OCI-LY3 (cell line): ENCODE measurements around the gene PHLDB2.

Source experiments
- H2AFZ ChIP-seq: fragments of 200-600, 300-600 bp; shearing (Covaris generic); 2 replicates; pipeline ENCODE4 v1.6.0; 2014; ENCODE audit warnings: antibody characterized with exemption, low read depth, low read length
- H3K27ac ChIP-seq: fragments of 200-600, 300-600 bp; sonication (generic); 2 replicates; pipeline ENCODE4 v1.5.1; 2014; ENCODE audit warnings: mild to moderate bottlenecking, low read length, moderate library complexity, mixed read lengths
- H3K27me3 ChIP-seq: fragments of 200-600, 300-600 bp; sonication (generic); 2 replicates; pipeline ENCODE4 v1.6.1; 2014; ENCODE audit warnings: low read depth, low read length, mixed read lengths
- H3K36me3 ChIP-seq: fragments of 200-600, 300-600 bp; sonication (generic); replicated peaks from 2 replicates; pipeline ENCODE3; 2014; ENCODE audit warnings: low read depth, low read length, mixed read lengths
- H3K4me1 ChIP-seq: fragments of 300-600, 200-600 bp; sonication (generic); 2 replicates; pipeline ENCODE4 v1.6.1; 2014; ENCODE audit warnings: low read length, mixed read lengths
- H3K4me2 ChIP-seq: fragments of 200-600, 300-600 bp; sonication (generic); 2 replicates; pipeline ENCODE4 v1.6.1; 2014; ENCODE audit warnings: low read length, mixed read lengths
- H3K4me3 ChIP-seq: fragments of 300-600, 200-600 bp; sonication (generic); 2 replicates; pipeline ENCODE4 v1.5.1; 2014; ENCODE audit warnings: antibody characterized with exemption, mild to moderate bottlenecking, low read length, moderate library complexity
- H3K79me2 ChIP-seq: fragments of 300-600, 200-600 bp; shearing (Covaris generic); 2 replicates; pipeline ENCODE4 v1.6.1; 2014; ENCODE audit warnings: mild to moderate bottlenecking, low read length, mixed read lengths
- H3K9ac ChIP-seq: fragments of 300-600, 200-600 bp; shearing (Covaris generic); 2 replicates; pipeline ENCODE4 v1.6.0; 2014; ENCODE audit warnings: mild to moderate bottlenecking, low read length, moderate library complexity
- H3K9me3 ChIP-seq: fragments of 200-600, 300-600 bp; shearing (Covaris generic); 2 replicates; pipeline ENCODE4 v1.6.1; 2014; ENCODE audit warnings: low read length, mixed read lengths; ENCODE audit not compliant: insufficient read depth
- H4K20me1 ChIP-seq: fragments of 200-600, 300-600 bp; sonication (generic); 2 replicates; pipeline ENCODE4 v1.6.1; 2016; ENCODE audit warnings: low read length, mixed read lengths; ENCODE audit not compliant: insufficient read depth
- EZH2phosphoT487 ChIP-seq: fragments of 200-600 bp; shearing (Covaris generic); IDR thresholded peaks from 2 replicates; pipeline ENCODE4 v1.6.1; 2018; ENCODE audit warnings: antibody characterized with exemption, mixed run types, low read depth
- TF ChIP-seq, protein P1 (sequence below): fragments of 200-600, 300-600 bp; sonication (generic); IDR thresholded peaks from 2 replicates; pipeline ENCODE4 v1.5.1; 2014; ENCODE audit warnings: antibody characterized with exemption, low read length, low read depth

Gene PHLDB2

DNA sequence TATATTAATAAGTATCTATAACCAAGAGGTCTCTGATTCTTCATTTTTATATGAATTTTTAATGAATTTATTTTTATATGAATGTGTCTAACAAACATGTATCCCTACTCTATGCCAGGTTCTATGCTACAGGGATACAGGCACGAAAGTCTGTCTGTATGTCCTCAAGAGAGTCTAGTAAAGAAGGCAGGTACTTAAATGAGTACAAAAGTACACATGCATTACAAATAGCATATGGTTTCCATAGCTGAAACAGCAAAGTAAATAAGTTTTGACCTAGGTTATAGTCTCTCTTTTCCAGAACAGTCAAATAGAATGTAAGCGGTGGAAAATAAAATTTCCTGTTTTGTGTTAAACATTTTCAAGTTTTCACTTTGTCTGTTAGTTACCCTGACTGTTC, 106.4 kb downstream of the PHLDB2 start:
- H3K9me3 ChIP-seq = no peaks in the 10 kb centered on the region
- H4K20me1 ChIP-seq = no peaks in the 10 kb centered on the region
- peaks cover 6% of the 10 kb centered on the region; the same call in 1 of the 2 replicates for H3K4me1 ChIP-seq
- no peak overlapping the region for H2AFZ ChIP-seq
- no peak overlapping the region for H3K9ac ChIP-seq
- peaks cover 3% of the 10 kb centered on the region; the same call in 1 of the 2 replicates for H3K27me3 ChIP-seq
- no peak overlapping the region for H3K4me3 ChIP-seq
- H3K79me2 ChIP-seq = no peaks in the 10 kb centered on the region
- H3K27ac ChIP-seq = no peak overlapping the region
- no peak overlapping the region for H3K4me2 ChIP-seq
- no peak for TF ChIP-seq EZH2phosphoT487
- TF ChIP-seq, protein P1, sequence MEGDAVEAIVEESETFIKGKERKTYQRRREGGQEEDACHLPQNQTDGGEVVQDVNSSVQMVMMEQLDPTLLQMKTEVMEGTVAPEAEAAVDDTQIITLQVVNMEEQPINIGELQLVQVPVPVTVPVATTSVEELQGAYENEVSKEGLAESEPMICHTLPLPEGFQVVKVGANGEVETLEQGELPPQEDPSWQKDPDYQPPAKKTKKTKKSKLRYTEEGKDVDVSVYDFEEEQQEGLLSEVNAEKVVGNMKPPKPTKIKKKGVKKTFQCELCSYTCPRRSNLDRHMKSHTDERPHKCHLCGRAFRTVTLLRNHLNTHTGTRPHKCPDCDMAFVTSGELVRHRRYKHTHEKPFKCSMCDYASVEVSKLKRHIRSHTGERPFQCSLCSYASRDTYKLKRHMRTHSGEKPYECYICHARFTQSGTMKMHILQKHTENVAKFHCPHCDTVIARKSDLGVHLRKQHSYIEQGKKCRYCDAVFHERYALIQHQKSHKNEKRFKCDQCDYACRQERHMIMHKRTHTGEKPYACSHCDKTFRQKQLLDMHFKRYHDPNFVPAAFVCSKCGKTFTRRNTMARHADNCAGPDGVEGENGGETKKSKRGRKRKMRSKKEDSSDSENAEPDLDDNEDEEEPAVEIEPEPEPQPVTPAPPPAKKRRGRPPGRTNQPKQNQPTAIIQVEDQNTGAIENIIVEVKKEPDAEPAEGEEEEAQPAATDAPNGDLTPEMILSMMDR = no peak
- H3K36me3 ChIP-seq = no peaks in the 10 kb centered on the region

DNA sequence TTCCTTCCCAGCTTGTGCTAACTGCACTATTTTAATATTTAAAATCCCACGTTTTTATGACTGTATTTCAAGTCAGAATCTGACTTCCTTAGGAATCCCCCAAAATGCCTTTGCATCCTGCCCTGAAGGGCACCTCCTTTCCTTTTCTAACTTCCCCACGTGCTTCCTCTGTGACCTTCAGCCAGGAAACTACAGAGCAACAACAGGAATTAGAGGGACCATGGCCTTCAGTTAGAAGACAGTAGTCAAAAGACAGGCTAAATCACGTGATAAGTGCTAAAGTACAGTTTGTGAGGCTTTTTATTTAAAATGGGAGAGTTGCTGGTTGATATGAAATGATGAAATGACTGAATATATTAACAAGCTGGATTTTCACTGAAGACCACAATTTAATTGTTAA, 108.0 kb downstream of the PHLDB2 start:
- Histone ChIP-seq H3K27ac (no peak overlapping the region), H3K36me3 (no peaks in the 10 kb centered on the region), H3K79me2 (no peaks in the 10 kb centered on the region), H3K27me3 (peaks cover 3% of the 10 kb centered on the region; the same call in 1 of the 2 replicates), H2AFZ (0 out of 2 replicates have a peak overlapping the region, but pooled peaks have one; percentile 19), H3K4me1 (peaks cover 6% of the 10 kb centered on the region; the same call in 1 of the 2 replicates), H4K20me1 (no peaks in the 10 kb centered on the region), H3K9me3 (no peaks in the 10 kb centered on the region), H3K4me2 (peak overlapping the region; percentile 64), H3K4me3 (peak overlapping the region; percentile 57; the same call in 1 of the 2 replicates), H3K9ac (no peak overlapping the region)
- TF ChIP-seq, protein P1 = no peak

DNA sequence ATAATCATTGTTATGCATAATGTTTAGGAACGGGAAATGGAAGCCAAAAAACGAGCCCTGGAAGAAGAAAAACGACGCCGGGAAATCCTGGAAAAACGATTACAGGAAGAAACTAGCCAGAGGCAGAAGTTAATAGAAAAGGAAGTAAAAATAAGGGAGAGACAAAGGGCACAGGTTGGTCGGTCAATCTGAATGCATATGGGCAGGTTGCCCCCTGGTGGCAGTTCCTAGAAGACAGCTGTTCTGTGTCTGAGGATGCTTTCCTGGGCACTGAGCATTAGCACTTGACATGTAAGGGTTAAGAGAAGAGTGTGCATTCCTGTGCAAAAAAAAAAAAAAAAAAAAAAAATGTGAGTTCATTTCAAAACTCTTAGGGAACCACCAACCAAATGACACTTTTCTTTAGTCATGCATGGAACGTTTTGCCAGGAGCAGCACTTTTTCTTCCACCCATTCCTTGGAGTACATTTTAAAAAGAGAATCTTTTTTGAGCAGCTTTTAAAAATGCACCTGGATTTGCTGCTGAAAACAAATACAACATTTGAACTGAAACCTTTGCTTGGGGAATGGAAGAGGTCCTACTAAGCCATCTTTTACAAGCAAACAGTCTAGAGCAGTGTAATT, 108.7 kb downstream of the PHLDB2 start:
- Histone ChIP-seq H2AFZ (no peak overlapping the region), H4K20me1 (no peaks in the 10 kb centered on the region), H3K4me2 (peak overlapping the region; percentile 64), H3K9me3 (no peaks in the 10 kb centered on the region), H3K27me3 (peaks cover 3% of the 10 kb centered on the region; the same call in 1 of the 2 replicates), H3K4me3 (peak overlapping the region; percentile 57), H3K27ac (no peak overlapping the region), H3K9ac (peak overlapping the region; percentile 28; the same call in 1 of the 2 replicates), H3K36me3 (no peaks in the 10 kb centered on the region), H3K4me1 (peaks cover 6% of the 10 kb centered on the region; the same call in 1 of the 2 replicates), H3K79me2 (no peaks in the 10 kb centered on the region)
- TF ChIP-seq, protein P1 = peak; percentile 89
- TF ChIP-seq EZH2phosphoT487 = no peak

DNA sequence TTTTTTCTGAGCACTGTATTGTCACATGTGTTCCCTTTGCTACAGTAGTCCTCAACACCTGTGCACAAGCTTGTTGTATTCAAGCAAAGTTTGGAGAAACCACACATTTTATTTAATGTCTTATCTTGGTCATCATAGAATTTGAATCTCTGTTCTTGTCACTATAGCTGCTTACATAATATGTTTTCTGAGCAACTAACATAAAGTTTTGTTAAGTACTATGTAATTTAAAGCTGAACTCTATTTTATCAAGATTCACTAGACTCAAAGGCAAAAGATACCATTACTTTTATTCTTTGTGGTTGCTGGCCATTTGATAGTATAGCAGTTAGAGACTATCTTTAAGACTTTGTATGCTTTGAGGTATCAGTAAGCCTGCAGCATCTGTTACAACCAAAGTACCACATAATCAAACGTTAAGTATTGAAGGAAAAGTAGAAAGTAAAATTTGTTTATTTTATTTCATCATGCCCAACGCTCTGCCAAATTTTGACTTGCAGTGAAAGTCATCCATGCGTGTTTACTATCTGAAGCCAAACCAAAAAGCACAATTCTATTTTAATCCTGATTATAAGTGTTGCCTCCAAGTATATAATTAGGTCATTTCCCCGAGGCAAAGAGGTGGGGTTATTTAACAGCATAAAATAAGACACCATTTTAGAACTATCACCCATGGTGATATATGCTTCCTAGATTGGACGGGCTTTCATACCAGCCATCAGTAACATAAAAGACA, 109.4 kb downstream of the PHLDB2 start:
- TF ChIP-seq EZH2phosphoT487 = no peak
- TF ChIP-seq, protein P1 = no peak
- H4K20me1 ChIP-seq = no peaks in the 10 kb centered on the region
- H3K79me2 ChIP-seq = no peaks in the 10 kb centered on the region
- no peaks in the 10 kb centered on the region for H3K9me3 ChIP-seq
- no peak overlapping the region for H3K9ac ChIP-seq
- H3K36me3 ChIP-seq = no peaks in the 10 kb centered on the region
- H2AFZ ChIP-seq = no peak overlapping the region
- no peak overlapping the region for H3K4me3 ChIP-seq
- peaks cover 6% of the 10 kb centered on the region; the same call in 1 of the 2 replicates for H3K4me1 ChIP-seq
- peaks cover 3% of the 10 kb centered on the region; the same call in 1 of the 2 replicates for H3K27me3 ChIP-seq
- no peak overlapping the region for H3K4me2 ChIP-seq
- no peak overlapping the region for H3K27ac ChIP-seq
